Panc1 (cell line): Measurements from ENCODE around the gene FYTTD1. TPM values are rescaled to one million over a fixed set of nuclear protein-coding genes. Genes with fewer than 3 reads are reported as not detected.

ENCODE experiments used
- ATAC-seq: fragments of 200-7000 bp; cut with Tn5 transposase; 2 replicates; pipeline ENCODE4 v1.9.1; 2020; ENCODE audit warnings: mild to moderate bottlenecking, moderate library complexity
- BruUV-seq: library from RNA; stranded (reverse); fragments of 400-500 nt; replicated peaks from 2 replicates; lab custom pipeline; 2021; lab: Mats Ljungman, UMichigan
- CTCF ChIA-PET: fragments of 300-600 bp; sonication (Branson Sonifier 250); formaldehyde crosslinking; loops from one replicate; lab custom pipeline; 2022; ENCODE audit warnings: antibody characterized with exemption; lab: Charles Lee
- POLR2A ChIA-PET: fragments of 300-600 bp; sonication (Branson Sonifier 250); formaldehyde crosslinking; loops from one replicate; lab custom pipeline; 2022; ENCODE audit warnings: antibody characterized with exemption; lab: Charles Lee
- DNase-seq: peaks from one replicate; pipeline ENCODE4 v3.0.0-alpha.2; 2010; ENCODE audit warnings: low read depth, low spot score
- H3K27ac ChIP-seq: 2 replicates; pipeline ENCODE4 v1.5.1; 2011; ENCODE audit warnings: mild to moderate bottlenecking, low read length, inconsistent platforms
- H3K27me3 ChIP-seq: fragments of 200-500 bp; sonication (Bioruptor generic); 2 replicates; pipeline ENCODE4 v1.6.0; 2014; ENCODE audit warnings: low read length, inconsistent platforms; ENCODE audit not compliant: control insufficient read depth, insufficient read depth
- H3K36me3 ChIP-seq: fragments of 200-500 bp; sonication (Bioruptor generic); 2 replicates; pipeline ENCODE4 v1.5.1; 2014; ENCODE audit warnings: inconsistent platforms, mild to moderate bottlenecking, low read length, moderate library complexity; ENCODE audit not compliant: control insufficient read depth, insufficient read depth
- H3K4me1 ChIP-seq: 2 replicates; pipeline ENCODE4 v1.5.1; 2011; ENCODE audit warnings: inconsistent platforms, mild to moderate bottlenecking, low read length, moderate library complexity; ENCODE audit not compliant: control insufficient read depth, insufficient read depth
- H3K4me3 ChIP-seq, 2 experiments: 2 replicates each; pipeline ENCODE4 v1.5.1; 2011 to 2012; ENCODE audit warnings: low read depth in 2 of 2, low read length in 2 of 2, mild to moderate bottlenecking in 2 of 2, inconsistent platforms in 1 of 2, moderate library complexity in 1 of 2
- H3K9me3 ChIP-seq: fragments of 200-500 bp; sonication (Bioruptor generic); 2 replicates; pipeline ENCODE4 v1.5.1; 2014; ENCODE audit warnings: low read depth, mild to moderate bottlenecking, inconsistent platforms, low read length, moderate library complexity; ENCODE audit not compliant: control insufficient read depth, insufficient read depth
- CTCF ChIP-seq: fragments of 450-650 bp; IDR thresholded peaks from 2 replicates; pipeline ENCODE4 v1.5.1; 2017; ENCODE audit warnings: mild to moderate bottlenecking
- POLR2AphosphoS5 ChIP-seq: IDR thresholded peaks from 2 replicates; pipeline ENCODE4 v1.6.1; 2012; ENCODE audit warnings: mild to moderate bottlenecking, low read depth, low read length, moderate library complexity
- REST ChIP-seq, 2 experiments: IDR thresholded peaks; 2 replicates each; pipeline ENCODE4 v1.6.1; 2011 to 2012; ENCODE audit warnings: low read depth in 2 of 2, control low read depth in 1 of 2, low read length in 1 of 2, mild to moderate bottlenecking in 1 of 2, moderate library complexity in 1 of 2; ENCODE audit not compliant: insufficient read depth in 1 of 2
- SIN3A ChIP-seq: IDR thresholded peaks from 2 replicates; pipeline ENCODE4 v1.6.1; 2012; ENCODE audit warnings: low read depth, mild to moderate bottlenecking, low read length, moderate library complexity, borderline replicate concordance; ENCODE audit not compliant: insufficient read depth
- TCF7L2 ChIP-seq: IDR thresholded peaks from 2 replicates; pipeline ENCODE4 v1.6.1; 2011; ENCODE audit warnings: mild to moderate bottlenecking, low read depth, low read length, inconsistent platforms
- in situ Hi-C: cut with HindIII; loops from 2 replicates; pipeline ENCODE4 v1.10.0; 2016; ENCODE audit warnings: low sequenced_read_pairs, low pct_unique_long_range_greater_than_20kb
- intact Hi-C: fragments of 100-400 bp; cut with micrococcal nuclease; formaldehyde crosslinking; loops from one replicate; pipeline ENCODE4 v1.10.0; 2022; ENCODE audit not compliant: unreplicated experiment
- total RNA-seq: library from RNA; stranded (reverse); gene quantifications from one replicate; pipeline ENCODE4 v1.2.1, GENCODE V29; 2021; ENCODE audit not compliant: unreplicated experiment

Gene FYTTD1
- total RNA-seq, 1 experiment from 2014 or later = 77.8 TPM

- Histone ChIP-seq H3K27ac (no peak overlapping the region), H3K4me3 (no peak overlapping the region), H3K27me3 (no peaks in the 10 kb centered on the region), H3K4me1 (peaks cover 8% of the 10 kb centered on the region), H3K36me3 (no peaks in the 10 kb centered on the region), H3K9me3 (no peaks in the 10 kb centered on the region)
- DNase-seq (no peak), ATAC-seq (no peak)
- POLR2A ChIA-PET = no interaction called here
- BruUV-seq = no TSS peak
- TF ChIP-seq SIN3A (no peak), REST (IDR thresholded peaks at IDR 0.05; ENCODE audit: insufficient read depth in 1 of 2, low read depth in 2 of 2, low read length in 1 of 2) (no peak), TCF7L2 (no peak)
- CTCF ChIA-PET = no interaction called here
- in situ Hi-C loops = no loop called here
- intact Hi-C loops = no loop called here
Observed at GRCh38 chr3:197811343-197811742, 61.7 kb downstream of the FYTTD1 start.

- no peak for DNase-seq
Observed at GRCh38 chr3:197814372-197814771, 64.7 kb downstream of the FYTTD1 start.

More at GRCh38 chr3:197814372-197814771, 64.7 kb downstream of the FYTTD1 start:
- ATAC-seq = no peak
- Histone ChIP-seq H3K27ac (no peak overlapping the region), H3K27me3 (no peaks in the 10 kb centered on the region), H3K4me1 (peaks cover 7% of the 10 kb centered on the region), H3K4me3 (no peak overlapping the region), H3K9me3 (no peaks in the 10 kb centered on the region), H3K36me3 (no peaks in the 10 kb centered on the region; the same call in 1 of the 2 replicates)
- intact Hi-C loops = no loop called here
- in situ Hi-C loops = no loop called here
- no TSS peak for BruUV-seq
- ChIA-PET POLR2A (no interaction called here), CTCF (no interaction called here)
- TF ChIP-seq TCF7L2 = no peak
- TF ChIP-seq POLR2AphosphoS5 = no peak
- TF ChIP-seq REST (IDR thresholded peaks at IDR 0.05; ENCODE audit: insufficient read depth in 1 of 2, low read depth in 2 of 2, low read length in 1 of 2) = no peak
- no peak for TF ChIP-seq CTCF
- no peak for TF ChIP-seq SIN3A
